ENCODE data around the gene TIMELESS. TPM values are rescaled to one million over a fixed set of nuclear protein-coding genes. Genes with fewer than 3 reads are reported as not detected.

The TIMELESS gene
- total and polyA plus RNA-seq, 9 of the 15 experiments (the other 6 are each of a cell fraction or from before 2014, with no cell fraction given) = 11.9 to 59.2 (median 35.8) TPM

GRCh38 chr12:56377310-56377988 lies 71.8 kb downstream of the TIMELESS start:
- no peaks in the 10 kb centered on the region for H3K9me3 ChIP-seq (replicated peaks; ENCODE audit: control insufficient read depth, insufficient read depth, low read depth, low read length)
- peak overlapping the region; percentile 93 for H2AFZ ChIP-seq (ENCODE audit: low read depth, low read length)
- CTCF ChIA-PET (ENCODE audit: low intra/inter-chr PET ratio) = interaction anchor here (2.0 kb wide), 1 partner anchor 87 kb away, joined by 25 read pairs; no protein-coding TSS in a partner anchor
- peak overlapping the region; percentile 83 for H3K27ac ChIP-seq (ENCODE audit: extremely low read depth, low read depth, low read length)
- H3K4me3 ChIP-seq = no peak overlapping the region
- peaks cover 22 to 24% of the 10 kb centered on the region in 2 experiments; a peak in 4 of 5 replicates for H3K4me1 ChIP-seq (replicated peaks in 1 of 2; ENCODE audit: control insufficient read depth in 2 of 2, insufficient read depth in 2 of 2, low read length in 2 of 2)
- 14% methylated on average over 4 of the region's 4 CpGs for WGBS (ENCODE audit: insufficient coverage, low coverage, missing lambda C conversion rate)
- DNase-seq (ENCODE audit: extremely low read depth in 1 of 4, low spot score in 3 of 4) = peak; percentile 57 to 89 (median 74)
- H3K9ac ChIP-seq (ENCODE audit: insufficient read depth in 1 of 2, low read depth in 2 of 2, low read length in 2 of 2) = peak overlapping the region; percentile 8 to 65; a peak in 3 of 4 replicates
- in situ Hi-C loops (cut with MboI) (no loop called here), intact Hi-C loops (cut with micrococcal nuclease) (loop anchor here (1.0 to 5.0 kb wide), 5 partner anchors 25 to 91 kb away; partner anchors contain the start of genes CNPY2, SPRYD4 and TIMELESS)
- H3K4me2 ChIP-seq (ENCODE audit: insufficient read depth, low read length) = peak overlapping the region; percentile 78
- H4K20me1 ChIP-seq (replicated peaks; ENCODE audit: control insufficient read depth, insufficient read depth, low read length) = no peaks in the 10 kb centered on the region
- FAIRE-seq = peak; percentile 95
- POLR2A ChIA-PET = interaction anchor here (0.7 to 2.4 kb wide), 8 partner anchors 9 to 671 kb away, joined by 3 to 12 read pairs (median 4); partner anchors contain the start of genes STAT2 and TIMELESS
- no peaks in the 10 kb centered on the region for H3K79me2 ChIP-seq (ENCODE audit: control insufficient read depth, insufficient read depth, low read length)
- no peaks in the 10 kb centered on the region for H3K36me3 ChIP-seq (ENCODE audit: control insufficient read depth, insufficient read depth, low read length)
- H3K9me1 ChIP-seq (ENCODE audit: control insufficient read depth, insufficient read depth, low read length) = no peaks in the 10 kb centered on the region
- peak; percentile 95 for ATAC-seq
- H3K27me3 ChIP-seq (ENCODE audit: control insufficient read depth in 2 of 2, insufficient read depth in 2 of 2, low read length in 2 of 2) = no peaks in the 10 kb centered on the region
- BruUV-seq (replicated peaks) = no TSS peak
- TF ChIP-seq ARID3A (IDR thresholded peaks at IDR 0.05; ENCODE audit: borderline replicate concordance, low read depth, low read length) = no peak
- no peak for TF ChIP-seq HMGXB4 (CRISPR knock-in tag; IDR thresholded peaks at IDR 0.05)
- no peak for TF ChIP-seq ILK (tag; IDR thresholded peaks at IDR 0.05; ENCODE audit: borderline replicate concordance, low read depth)
- TF ChIP-seq KLF6 (CRISPR knock-in tag; IDR thresholded peaks at IDR 0.05; ENCODE audit: borderline replicate concordance) = no peak
- TF ChIP-seq TAL1 (IDR thresholded peaks at IDR 0.05) = peak; percentile 88
- TF ChIP-seq EHMT2 (IDR thresholded peaks at IDR 0.05) = peak; percentile 67; the same call in 1 of the 2 replicates
- TF ChIP-seq ZNF184 (CRISPR knock-in tag; IDR thresholded peaks at IDR 0.05) = no peak
- TF ChIP-seq NFIX (CRISPR knock-in tag; IDR thresholded peaks at IDR 0.05; ENCODE audit: low read depth) = no peak
- no peak for TF ChIP-seq TSHZ1 (CRISPR knock-in tag; IDR thresholded peaks at IDR 0.05)
- no peak for TF ChIP-seq ZNF518B (CRISPR knock-in tag; IDR thresholded peaks at IDR 0.05)
